PC-3 (cell line): Measurements from ENCODE around the gene MRGPRX4. TPM values are rescaled to one million over a fixed set of nuclear protein-coding genes. Genes with fewer than 3 reads are reported as not detected.

ENCODE experiments used
- ATAC-seq: fragments of 200-7000 bp; cut with Tn5 transposase; 2 replicates; pipeline ENCODE4 v1.9.1; 2020; ENCODE audit warnings: mild to moderate bottlenecking, moderate library complexity
- BruUV-seq: library from RNA; stranded (reverse); fragments of 400-500 nt; replicated peaks from 2 replicates; lab custom pipeline; 2021; lab: Mats Ljungman, UMichigan
- CTCF ChIA-PET: fragments of 300-600 bp; sonication (Branson Sonifier 250); formaldehyde crosslinking; loops from one replicate; lab custom pipeline; 2022; ENCODE audit warnings: antibody characterized with exemption; lab: Charles Lee
- POLR2A ChIA-PET: fragments of 300-600 bp; sonication (Branson Sonifier 250); formaldehyde crosslinking; loops from one replicate; lab custom pipeline; 2022; ENCODE audit warnings: antibody characterized with exemption; ENCODE audit not compliant: unreplicated experiment; lab: Charles Lee
- DNase-seq: peaks from one replicate; pipeline ENCODE4 v3.0.0-alpha.2; 2015
- H2AFZ ChIP-seq: fragments of 300-600 bp; sonication (generic); 2 replicates; pipeline ENCODE4 v1.6.0; 2016; ENCODE audit warnings: antibody characterized with exemption, low read length
- H3F3A ChIP-seq: fragments of 300-600 bp; sonication (generic); one replicate; pipeline ENCODE4 v1.6.0; 2017; ENCODE audit warnings: antibody characterized with exemption, low read length, control low read depth, mild to moderate bottlenecking; ENCODE audit not compliant: unreplicated experiment
- H3K27ac ChIP-seq: fragments of 300-600 bp; sonication (generic); 2 replicates; pipeline ENCODE4 v1.5.1; 2016; ENCODE audit warnings: mild to moderate bottlenecking, low read length
- H3K27me3 ChIP-seq: fragments of 300-600 bp; sonication (generic); 2 replicates; pipeline ENCODE4 v1.6.1; 2016; ENCODE audit warnings: low read length, mixed read lengths
- H3K36me3 ChIP-seq: fragments of 300-600 bp; sonication (generic); 2 replicates; pipeline ENCODE4 v1.6.1; 2016; ENCODE audit warnings: low read depth, mixed run types, low read length, mixed read lengths
- H3K4me1 ChIP-seq: fragments of 300-600 bp; sonication (generic); 2 replicates; pipeline ENCODE4 v1.5.1; 2016; ENCODE audit warnings: low read length; ENCODE audit not compliant: insufficient read depth
- H3K4me2 ChIP-seq: fragments of 300-600 bp; sonication (generic); 2 replicates; pipeline ENCODE4 v1.6.0; 2016; ENCODE audit warnings: low read length
- H3K4me3 ChIP-seq: fragments of 300-600 bp; sonication (generic); 2 replicates; pipeline ENCODE4 v1.5.1; 2016; ENCODE audit warnings: mild to moderate bottlenecking, low read length, mixed read lengths
- H3K79me2 ChIP-seq: fragments of 300-600 bp; sonication (generic); 2 replicates; pipeline ENCODE4 v1.6.1; 2017; ENCODE audit warnings: low read length, mixed read lengths
- H3K9ac ChIP-seq: fragments of 300-600 bp; sonication (generic); 2 replicates; pipeline ENCODE4 v1.6.0; 2016; ENCODE audit warnings: mild to moderate bottlenecking, low read length
- H3K9me2 ChIP-seq: fragments of 300-600 bp; sonication (generic); replicated peaks from 2 replicates; pipeline ENCODE4 v1.6.1; 2016; ENCODE audit warnings: mixed run types, low read length, mixed read lengths
- H3K9me3 ChIP-seq: fragments of 300-600 bp; sonication (generic); 2 replicates; pipeline ENCODE4 v1.6.1; 2016; ENCODE audit warnings: low read length, mixed read lengths
- H4K20me1 ChIP-seq: fragments of 300-600 bp; sonication (generic); 2 replicates; pipeline ENCODE4 v1.6.1; 2016; ENCODE audit warnings: low read length, mixed read lengths
- EZH2 ChIP-seq: fragments of 300-600 bp; sonication (generic); IDR thresholded peaks from one replicate; pipeline ENCODE4 v1.6.1; 2017; ENCODE audit warnings: antibody characterized with exemption, mild to moderate bottlenecking, low read length; ENCODE audit not compliant: unreplicated experiment
- EZH2phosphoT487 ChIP-seq: fragments of 300-600 bp; sonication (generic); IDR thresholded peaks from 2 replicates; pipeline ENCODE4 v1.6.1; 2018; ENCODE audit warnings: mild to moderate bottlenecking, antibody characterized with exemption, low read length, borderline replicate concordance
- intact Hi-C: fragments of 100-400 bp; cut with micrococcal nuclease; formaldehyde crosslinking; loops from 2 replicates; pipeline ENCODE4 v1.9.0; 2023
- total RNA-seq: library from RNA; depleted of rRNA; stranded (reverse); fragments of >200 nt; gene quantifications from 2 replicates; pipeline ENCODE4 v1.2.3, GENCODE V29; 2014
- TF ChIP-seq, protein P1 (sequence below): fragments of 300-600 bp; sonication (generic); conservative IDR thresholded peaks from 2 replicates; pipeline ENCODE4 v1.5.1; 2017; ENCODE audit warnings: antibody characterized with exemption, low read depth, mild to moderate bottlenecking, low read length

MRGPRX4 gene
- total RNA-seq, 1 experiment from 2014 or later = not detected

DNA sequence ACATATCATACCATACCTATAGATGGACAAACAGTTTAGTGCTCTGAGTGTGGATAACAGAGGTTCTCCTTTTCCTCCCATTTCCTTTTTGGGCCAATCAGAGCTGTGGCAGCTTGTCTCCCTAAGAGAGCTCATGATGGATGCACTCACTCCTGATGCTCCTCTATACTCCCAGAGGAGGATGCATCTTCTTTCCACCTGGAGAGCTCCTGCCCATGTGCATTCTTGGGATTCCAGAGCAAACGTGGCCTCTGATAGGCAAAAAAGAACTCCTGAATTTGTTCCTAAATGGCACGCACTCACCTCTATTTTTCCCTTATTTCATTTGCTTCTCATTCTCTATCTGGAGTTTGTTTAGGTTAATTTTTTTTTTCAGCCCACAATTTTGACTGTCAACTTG is 37.3 kb upstream of the MRGPRX4 start:
- no peak overlapping the region for H2AFZ ChIP-seq
- no peak for TF ChIP-seq EZH2phosphoT487
- TF ChIP-seq EZH2 = no peak
- TF ChIP-seq, protein P1, sequence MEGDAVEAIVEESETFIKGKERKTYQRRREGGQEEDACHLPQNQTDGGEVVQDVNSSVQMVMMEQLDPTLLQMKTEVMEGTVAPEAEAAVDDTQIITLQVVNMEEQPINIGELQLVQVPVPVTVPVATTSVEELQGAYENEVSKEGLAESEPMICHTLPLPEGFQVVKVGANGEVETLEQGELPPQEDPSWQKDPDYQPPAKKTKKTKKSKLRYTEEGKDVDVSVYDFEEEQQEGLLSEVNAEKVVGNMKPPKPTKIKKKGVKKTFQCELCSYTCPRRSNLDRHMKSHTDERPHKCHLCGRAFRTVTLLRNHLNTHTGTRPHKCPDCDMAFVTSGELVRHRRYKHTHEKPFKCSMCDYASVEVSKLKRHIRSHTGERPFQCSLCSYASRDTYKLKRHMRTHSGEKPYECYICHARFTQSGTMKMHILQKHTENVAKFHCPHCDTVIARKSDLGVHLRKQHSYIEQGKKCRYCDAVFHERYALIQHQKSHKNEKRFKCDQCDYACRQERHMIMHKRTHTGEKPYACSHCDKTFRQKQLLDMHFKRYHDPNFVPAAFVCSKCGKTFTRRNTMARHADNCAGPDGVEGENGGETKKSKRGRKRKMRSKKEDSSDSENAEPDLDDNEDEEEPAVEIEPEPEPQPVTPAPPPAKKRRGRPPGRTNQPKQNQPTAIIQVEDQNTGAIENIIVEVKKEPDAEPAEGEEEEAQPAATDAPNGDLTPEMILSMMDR = no peak
- ATAC-seq = no peak
- H3K79me2 ChIP-seq = no peaks in the 10 kb centered on the region
- ChIA-PET CTCF (no interaction called here), POLR2A (no interaction called here)
- H3F3A ChIP-seq = no peaks in the 10 kb centered on the region
- H3K4me3 ChIP-seq = no peak overlapping the region
- intact Hi-C loops = no loop called here
- no peak overlapping the region for H3K9ac ChIP-seq
- H3K9me3 ChIP-seq = no peaks in the 10 kb centered on the region
- no peaks in the 10 kb centered on the region for H3K4me1 ChIP-seq
- H3K4me2 ChIP-seq = no peak overlapping the region
- H3K27ac ChIP-seq = no peak overlapping the region
- no peaks in the 10 kb centered on the region for H3K36me3 ChIP-seq
- H3K9me2 ChIP-seq = no peaks in the 10 kb centered on the region
- BruUV-seq = no TSS peak
- DNase-seq = no peak
- no peaks in the 10 kb centered on the region for H4K20me1 ChIP-seq
- H3K27me3 ChIP-seq = peaks cover 52% of the 10 kb centered on the region

DNA sequence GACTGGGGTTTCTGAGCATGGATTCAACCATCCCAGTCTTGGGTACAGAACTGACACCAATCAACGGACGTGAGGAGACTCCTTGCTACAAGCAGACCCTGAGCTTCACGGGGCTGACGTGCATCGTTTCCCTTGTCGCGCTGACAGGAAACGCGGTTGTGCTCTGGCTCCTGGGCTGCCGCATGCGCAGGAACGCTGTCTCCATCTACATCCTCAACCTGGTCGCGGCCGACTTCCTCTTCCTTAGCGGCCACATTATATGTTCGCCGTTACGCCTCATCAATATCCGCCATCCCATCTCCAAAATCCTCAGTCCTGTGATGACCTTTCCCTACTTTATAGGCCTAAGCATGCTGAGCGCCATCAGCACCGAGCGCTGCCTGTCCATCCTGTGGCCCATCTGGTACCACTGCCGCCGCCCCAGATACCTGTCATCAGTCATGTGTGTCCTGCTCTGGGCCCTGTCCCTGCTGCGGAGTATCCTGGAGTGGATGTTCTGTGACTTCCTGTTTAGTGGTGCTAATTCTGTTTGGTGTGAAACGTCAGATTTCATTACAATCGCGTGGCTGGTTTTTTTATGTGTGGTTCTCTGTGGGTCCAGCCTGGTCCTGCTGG is 35.3 kb upstream of the MRGPRX4 start:
- Histone ChIP-seq H3K9me3 (no peaks in the 10 kb centered on the region), H3F3A (no peaks in the 10 kb centered on the region), H3K9me2 (no peaks in the 10 kb centered on the region), H3K27me3 (peaks cover 54% of the 10 kb centered on the region), H4K20me1 (no peaks in the 10 kb centered on the region), H3K4me1 (no peaks in the 10 kb centered on the region), H3K4me3 (no peak overlapping the region), H2AFZ (no peak overlapping the region), H3K9ac (no peak overlapping the region), H3K79me2 (no peaks in the 10 kb centered on the region), H3K4me2 (no peak overlapping the region), H3K27ac (no peak overlapping the region), H3K36me3 (no peaks in the 10 kb centered on the region)
- TF ChIP-seq, protein P1 = no peak
- TF ChIP-seq EZH2 (no peak), EZH2phosphoT487 (no peak)
- no TSS peak for BruUV-seq
- no peak for DNase-seq
- intact Hi-C loops = no loop called here
- ATAC-seq = no peak
- ChIA-PET CTCF (no interaction called here), POLR2A (no interaction called here)

DNA sequence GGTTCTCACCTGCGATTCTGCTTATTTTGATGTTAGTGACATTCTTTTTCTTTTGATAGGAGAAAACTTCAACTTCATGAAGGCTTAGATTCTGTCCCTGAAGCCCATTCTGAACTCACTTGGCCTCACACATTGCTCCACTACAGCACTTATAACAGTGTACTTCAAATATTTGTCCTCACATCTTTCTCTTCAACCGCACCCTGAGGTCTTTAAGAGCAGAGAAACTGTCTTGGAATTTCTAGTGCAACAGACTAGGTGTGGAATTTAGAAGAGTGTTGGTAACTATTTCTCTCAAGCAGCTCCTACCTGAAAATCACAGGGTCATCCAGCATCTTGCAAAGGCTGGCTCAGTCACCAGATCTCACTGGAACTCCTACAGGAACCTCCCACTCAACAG is 32.5 kb upstream of the MRGPRX4 start:
- Histone ChIP-seq H3K9me2 (no peaks in the 10 kb centered on the region), H3F3A (no peaks in the 10 kb centered on the region), H3K36me3 (no peaks in the 10 kb centered on the region), H4K20me1 (no peaks in the 10 kb centered on the region), H3K9me3 (no peaks in the 10 kb centered on the region), H3K4me3 (no peak overlapping the region), H3K4me1 (0 out of 2 replicates have a peak, but pooled peaks cover 3% of the 10 kb centered on the region), H3K4me2 (no peak overlapping the region), H3K79me2 (no peaks in the 10 kb centered on the region), H3K27ac (no peak overlapping the region), H3K9ac (no peak overlapping the region), H2AFZ (no peak overlapping the region), H3K27me3 (peaks cover 34% of the 10 kb centered on the region)
- intact Hi-C loops = no loop called here
- no peak for TF ChIP-seq EZH2phosphoT487
- TF ChIP-seq EZH2 = no peak
- TF ChIP-seq, protein P1 = no peak
- DNase-seq (no peak), ATAC-seq (no peak)
- ChIA-PET CTCF (no interaction called here), POLR2A (no interaction called here)
- no TSS peak for BruUV-seq
